OCI-LY1 (cell line): ENCODE measurements around the gene FAU.

ENCODE experiments used
- CTCF ChIP-seq: fragments of 200-600 bp; sonication (generic), shearing (Covaris generic); IDR thresholded peaks from 2 replicates; pipeline ENCODE4 v1.5.1; 2017; ENCODE audit warnings: mild to moderate bottlenecking, antibody characterized with exemption, low read length, moderate library complexity, mixed read lengths
- EZH2 ChIP-seq: fragments of 200-600 bp; sonication (generic), shearing (Covaris generic); IDR thresholded peaks from 2 replicates; pipeline ENCODE4 v1.8.0; 2017; ENCODE audit warnings: borderline replicate concordance, mixed run types, mild to moderate bottlenecking, antibody characterized with exemption, low read length, moderate library complexity, mixed read lengths

GRCh38 chr11:65116370-65117205, 5.3 kb downstream of the FAU start:
- TF ChIP-seq CTCF (no peak), EZH2 (no peak)
